Measurements from ENCODE around the gene BBLN. TPM values are rescaled to one million over a fixed set of nuclear protein-coding genes. Genes with fewer than 3 reads are reported as not detected.

Gene BBLN
- total RNA-seq, 1 donor from 2014 or later: 47.3 TPM

- Mint-ChIP-seq H3K9me3 (ENCODE audit: unreplicated experiment) (no peaks in the 10 kb centered on the region), H3K4me1 (ENCODE audit: low read depth, unreplicated experiment) (peaks cover 2% of the 10 kb centered on the region), H3K27ac (ENCODE audit: unreplicated experiment) (no peak overlapping the region), H3K36me3 (ENCODE audit: low read depth, unreplicated experiment) (peaks cover 18% of the 10 kb centered on the region), H3K27me3 (ENCODE audit: low read depth, unreplicated experiment) (no peaks in the 10 kb centered on the region), H3K4me3 (ENCODE audit: unreplicated experiment) (peak overlapping the region; percentile 81)
- DNase-seq (ENCODE audit: low read depth): no peak
- H3K4me2 ChIP-seq (ENCODE audit: low read length): peak overlapping the region; percentile 100
- H3K36me3 ChIP-seq (ENCODE audit: insufficient read depth, low read length): peaks cover 12% of the 10 kb centered on the region
- no peaks in the 10 kb centered on the region for H3K27me3 ChIP-seq (ENCODE audit: insufficient read depth, low read length)
- peaks cover 13% of the 10 kb centered on the region for H3K4me1 ChIP-seq (ENCODE audit: insufficient read depth, low read length)
- no peak overlapping the region for H2AFZ ChIP-seq (ENCODE audit: low read depth, low read length)
- FAIRE-seq: no peak
- H3K27ac ChIP-seq (ENCODE audit: low read depth, low read length): no peak overlapping the region
- H3K4me3 ChIP-seq (ENCODE audit: insufficient read depth, low read depth, low read length): peak overlapping the region; percentile 93
- peaks cover 23% of the 10 kb centered on the region for H3K79me2 ChIP-seq (ENCODE audit: insufficient read depth, low read length)
- no peaks in the 10 kb centered on the region for H3K9me3 ChIP-seq (ENCODE audit: insufficient read depth, low read depth, low read length)
- peak overlapping the region; percentile 92 for H3K9ac ChIP-seq (ENCODE audit: low read length)
- TF ChIP-seq EZH2 (IDR thresholded peaks at IDR 0.05; ENCODE audit: insufficient read depth, low read length): no peak
- TF ChIP-seq, protein P1, sequence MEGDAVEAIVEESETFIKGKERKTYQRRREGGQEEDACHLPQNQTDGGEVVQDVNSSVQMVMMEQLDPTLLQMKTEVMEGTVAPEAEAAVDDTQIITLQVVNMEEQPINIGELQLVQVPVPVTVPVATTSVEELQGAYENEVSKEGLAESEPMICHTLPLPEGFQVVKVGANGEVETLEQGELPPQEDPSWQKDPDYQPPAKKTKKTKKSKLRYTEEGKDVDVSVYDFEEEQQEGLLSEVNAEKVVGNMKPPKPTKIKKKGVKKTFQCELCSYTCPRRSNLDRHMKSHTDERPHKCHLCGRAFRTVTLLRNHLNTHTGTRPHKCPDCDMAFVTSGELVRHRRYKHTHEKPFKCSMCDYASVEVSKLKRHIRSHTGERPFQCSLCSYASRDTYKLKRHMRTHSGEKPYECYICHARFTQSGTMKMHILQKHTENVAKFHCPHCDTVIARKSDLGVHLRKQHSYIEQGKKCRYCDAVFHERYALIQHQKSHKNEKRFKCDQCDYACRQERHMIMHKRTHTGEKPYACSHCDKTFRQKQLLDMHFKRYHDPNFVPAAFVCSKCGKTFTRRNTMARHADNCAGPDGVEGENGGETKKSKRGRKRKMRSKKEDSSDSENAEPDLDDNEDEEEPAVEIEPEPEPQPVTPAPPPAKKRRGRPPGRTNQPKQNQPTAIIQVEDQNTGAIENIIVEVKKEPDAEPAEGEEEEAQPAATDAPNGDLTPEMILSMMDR (IDR thresholded peaks at IDR 0.05; ENCODE audit: insufficient read depth, low read depth, low read length): no peak
- peaks cover 38% of the 10 kb centered on the region for H4K20me1 ChIP-seq (ENCODE audit: insufficient read depth, low read length)
Measured at GRCh38 chr9:128161215-128161902, 1.3 kb downstream of the BBLN start.

DNA sequence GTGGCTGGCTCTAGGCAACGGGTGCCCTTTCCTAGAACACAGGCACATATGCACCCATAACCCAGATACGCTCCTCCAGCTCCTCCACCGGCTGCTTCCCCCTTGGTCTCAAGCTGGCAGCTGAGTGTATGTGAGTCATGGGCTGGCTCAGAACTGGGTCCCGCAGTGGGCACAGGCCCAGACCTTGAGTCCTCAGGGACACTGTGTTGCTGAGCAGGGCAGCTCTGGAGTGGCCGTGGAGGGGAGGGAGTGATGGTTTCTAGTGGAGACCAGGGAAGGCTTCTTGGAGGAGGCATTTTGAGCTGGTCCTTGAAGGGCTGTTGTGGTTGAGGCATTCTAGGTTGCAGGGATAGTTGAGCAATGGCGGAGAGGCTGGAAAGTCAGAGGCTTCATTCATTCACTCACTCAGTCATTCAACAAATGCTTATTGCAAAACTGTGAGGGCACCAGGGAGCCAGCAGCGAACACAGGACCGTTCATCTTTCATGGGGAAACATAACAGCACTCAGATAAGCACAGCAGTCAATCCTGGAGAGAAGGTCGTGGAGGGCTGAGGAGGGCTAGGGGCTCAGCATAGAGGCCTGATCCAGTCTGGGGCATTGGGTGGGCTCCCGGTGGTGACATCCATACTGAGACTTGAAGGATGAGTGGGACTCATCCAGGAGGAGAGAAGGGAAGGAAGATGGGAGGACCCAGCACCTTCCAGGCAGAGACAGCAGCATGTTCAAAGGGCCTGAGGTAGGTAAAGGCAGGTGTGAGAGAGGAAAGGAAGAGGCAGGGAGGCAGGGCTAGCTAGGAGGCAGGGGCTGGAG, 2.4 kb downstream of the BBLN start:
- H3K36me3 ChIP-seq (ENCODE audit: insufficient read depth, low read length): peaks cover 13% of the 10 kb centered on the region
- peak overlapping the region; percentile 47 for H3K27ac Mint-ChIP-seq (ENCODE audit: unreplicated experiment)
- H3K4me3 Mint-ChIP-seq (ENCODE audit: unreplicated experiment): peak overlapping the region; percentile 72
- no peaks in the 10 kb centered on the region for H3K27me3 ChIP-seq (ENCODE audit: insufficient read depth, low read length)
- H3K4me1 ChIP-seq (ENCODE audit: insufficient read depth, low read length): peaks cover 13% of the 10 kb centered on the region
- peaks cover 24% of the 10 kb centered on the region for H3K79me2 ChIP-seq (ENCODE audit: insufficient read depth, low read length)
- peaks cover 44% of the 10 kb centered on the region for H4K20me1 ChIP-seq (ENCODE audit: insufficient read depth, low read length)
- no peak overlapping the region for H2AFZ ChIP-seq (ENCODE audit: low read depth, low read length)
- FAIRE-seq (no peak), DNase-seq (ENCODE audit: low read depth) (no peak)
- H3K4me1 Mint-ChIP-seq (ENCODE audit: low read depth, unreplicated experiment): peaks cover 2% of the 10 kb centered on the region
- no peak overlapping the region for H3K4me2 ChIP-seq (ENCODE audit: low read length)
- H3K9me3 ChIP-seq (ENCODE audit: insufficient read depth, low read depth, low read length): no peaks in the 10 kb centered on the region
- H3K9ac ChIP-seq (ENCODE audit: low read length): no peak overlapping the region
- H3K36me3 Mint-ChIP-seq (ENCODE audit: low read depth, unreplicated experiment): peaks cover 21% of the 10 kb centered on the region
- no peak overlapping the region for H3K4me3 ChIP-seq (ENCODE audit: insufficient read depth, low read depth, low read length)
- TF ChIP-seq, protein P1 (IDR thresholded peaks at IDR 0.05; ENCODE audit: insufficient read depth, low read depth, low read length): no peak
- no peaks in the 10 kb centered on the region for H3K27me3 Mint-ChIP-seq (ENCODE audit: low read depth, unreplicated experiment)
- H3K27ac ChIP-seq (ENCODE audit: low read depth, low read length): no peak overlapping the region
- no peaks in the 10 kb centered on the region for H3K9me3 Mint-ChIP-seq (ENCODE audit: unreplicated experiment)

Measured in astrocyte (in vitro differentiated cells and primary cell).